NCI-H446 treated with DMSO at 0.1 percent for 48 hours (cell line): ENCODE results near the gene ASB3.
"Not testable (repeated sequence)": the region's sequence is repeated elsewhere in the genome, so short reads cannot be mapped to it uniquely, and the experiment has no call there.

Experiments
- DNase-seq: peaks from one replicate; lab custom pipeline; 2025; lab: John Stamatoyannopoulos, UW

ASB3 gene

DNA sequence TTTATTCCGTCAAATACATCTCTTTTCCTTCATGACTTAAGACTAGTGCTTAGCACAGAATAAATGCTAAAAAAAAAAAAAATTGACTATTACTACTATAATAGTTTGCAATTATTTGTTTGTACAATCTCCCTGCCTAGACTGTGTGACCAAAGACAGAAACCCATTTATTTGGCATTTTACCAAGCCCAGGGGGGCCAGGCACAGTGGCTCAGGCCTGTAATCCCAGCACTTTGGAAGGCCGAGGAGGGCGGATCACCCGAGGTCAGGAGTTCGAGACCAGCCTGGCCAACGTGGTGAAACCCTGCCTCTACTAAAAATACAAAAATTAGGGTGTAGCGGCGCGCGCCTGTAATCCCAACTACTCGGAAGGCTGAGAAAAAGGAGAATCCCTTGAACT lies 1.4 kb downstream of the ASB3 start:
- no peak for DNase-seq

DNA sequence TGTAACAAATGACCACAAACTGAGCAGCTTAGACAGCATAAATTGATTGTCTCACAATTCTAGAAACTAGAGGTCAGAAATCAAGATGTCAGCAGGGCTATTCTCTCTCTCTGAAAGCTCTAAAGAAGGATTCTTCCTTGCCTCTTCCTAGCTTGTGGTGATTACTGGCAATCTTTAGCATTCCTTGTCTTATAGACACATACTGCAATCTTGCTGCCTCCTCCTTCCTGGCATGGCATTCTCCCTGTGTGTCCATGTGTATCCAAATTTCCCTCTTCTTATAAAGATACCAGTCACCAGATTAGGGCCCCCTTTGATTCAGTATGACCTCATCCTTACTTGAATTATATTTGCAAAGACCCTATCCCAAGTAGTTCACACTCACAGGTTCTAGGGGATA lies 2.3 kb downstream of the ASB3 start:
- DNase-seq: no peak

DNA sequence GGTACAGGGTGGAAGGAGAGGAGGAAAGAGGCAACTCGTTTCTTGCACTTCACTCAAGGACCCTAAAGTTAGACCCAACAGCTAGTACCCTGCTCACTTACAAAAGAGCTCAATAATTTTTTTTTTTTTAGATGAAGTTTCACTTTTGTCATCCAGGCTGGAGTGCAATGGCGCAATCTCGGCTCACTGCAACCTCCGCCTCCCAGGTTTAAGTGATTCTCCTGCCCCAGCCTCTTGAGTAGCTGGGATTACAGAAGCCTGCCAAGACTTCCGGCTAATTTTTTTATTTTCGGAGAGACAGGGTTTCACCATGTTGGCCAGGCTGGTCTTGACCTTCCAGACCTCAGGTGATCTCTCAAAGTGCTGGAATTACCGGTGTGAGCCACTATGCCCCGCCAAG lies 4.1 kb downstream of the ASB3 start:
- DNase-seq: no peak

DNA sequence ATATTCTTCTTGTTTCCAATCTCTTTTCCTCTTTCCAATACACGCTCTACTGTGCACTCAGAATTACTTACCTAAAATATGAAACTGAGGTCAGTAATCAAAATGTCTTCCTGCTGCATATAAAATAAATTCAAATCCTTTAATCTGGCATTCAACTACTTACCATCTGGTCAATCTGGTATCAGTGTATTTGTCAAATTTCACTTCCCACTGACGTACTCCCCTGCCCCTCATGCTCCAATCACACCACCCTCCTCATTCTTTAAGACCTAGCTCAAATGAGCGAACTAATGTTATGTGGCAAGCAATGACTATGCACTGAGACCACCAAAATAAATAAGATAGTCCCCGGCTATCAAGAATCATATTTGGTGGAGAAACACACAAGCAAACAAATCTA lies 6.7 kb downstream of the ASB3 start:
- DNase-seq: no peak

DNA sequence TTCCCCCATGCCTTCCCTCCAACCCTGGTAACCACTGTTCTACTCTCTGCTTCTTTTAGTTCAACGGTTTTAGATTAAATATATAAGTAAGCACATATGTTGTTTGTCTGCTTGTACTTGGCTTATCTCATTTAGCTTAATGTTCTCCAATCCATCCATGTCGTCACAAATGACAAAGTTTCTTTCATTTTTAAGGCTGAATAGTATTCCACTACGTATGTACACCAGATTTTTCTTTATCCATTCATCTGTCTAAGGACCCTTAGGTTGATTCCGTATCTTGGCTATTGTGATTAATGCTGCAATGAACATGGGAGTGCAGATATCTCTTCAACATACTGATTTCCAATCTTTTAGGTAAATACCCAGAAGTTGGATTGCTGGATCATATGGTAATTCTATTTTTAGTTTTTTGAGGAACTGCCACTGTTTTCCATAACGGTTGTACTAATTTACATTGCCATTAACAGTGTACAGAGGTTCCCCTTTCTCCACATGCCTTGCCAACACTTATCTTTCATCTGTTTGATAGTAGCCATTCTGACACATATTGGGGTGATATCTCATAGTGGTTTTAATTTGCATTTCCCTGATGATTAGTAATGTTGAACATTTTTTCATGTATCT lies 8.1 kb downstream of the ASB3 start:
- DNase-seq: no peak

DNA sequence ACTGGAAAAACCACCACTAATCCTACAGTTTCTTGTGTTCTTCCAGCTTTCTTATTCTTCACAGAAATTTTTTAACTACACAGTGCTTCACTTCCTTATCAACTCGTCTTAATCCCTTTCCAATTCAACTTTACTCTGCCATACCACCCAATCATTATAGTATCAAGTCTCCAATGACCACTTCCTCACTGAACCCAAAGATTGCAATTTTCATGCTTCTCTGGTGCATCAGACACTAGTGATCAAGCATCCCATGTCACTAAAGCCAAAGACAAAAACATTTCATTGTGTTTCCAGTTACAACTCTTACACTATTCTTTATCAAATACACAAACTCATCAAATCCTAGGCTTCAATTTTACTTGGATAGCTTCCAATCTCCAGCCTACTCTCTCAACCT lies 9.6 kb downstream of the ASB3 start:
- no peak for DNase-seq

DNA sequence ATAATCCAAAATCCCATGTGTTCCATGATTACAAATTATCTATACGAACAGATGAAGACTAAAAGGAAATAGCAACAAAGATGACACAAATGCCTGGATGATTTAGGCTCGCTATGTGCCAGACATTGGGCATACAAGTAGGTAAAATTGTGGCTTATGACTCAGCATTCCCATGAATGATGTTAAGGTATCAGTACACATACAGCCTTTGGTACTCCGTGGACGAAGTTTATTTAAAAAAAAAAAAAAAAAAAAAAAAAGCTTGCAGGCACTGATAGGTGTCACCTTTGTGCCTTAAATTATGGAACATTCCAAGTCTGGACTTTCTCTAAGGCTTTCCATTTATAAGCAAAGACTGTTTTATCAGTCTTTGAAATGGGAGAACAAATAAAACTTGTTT lies 16.5 kb downstream of the ASB3 start:
- no peak for DNase-seq

DNA sequence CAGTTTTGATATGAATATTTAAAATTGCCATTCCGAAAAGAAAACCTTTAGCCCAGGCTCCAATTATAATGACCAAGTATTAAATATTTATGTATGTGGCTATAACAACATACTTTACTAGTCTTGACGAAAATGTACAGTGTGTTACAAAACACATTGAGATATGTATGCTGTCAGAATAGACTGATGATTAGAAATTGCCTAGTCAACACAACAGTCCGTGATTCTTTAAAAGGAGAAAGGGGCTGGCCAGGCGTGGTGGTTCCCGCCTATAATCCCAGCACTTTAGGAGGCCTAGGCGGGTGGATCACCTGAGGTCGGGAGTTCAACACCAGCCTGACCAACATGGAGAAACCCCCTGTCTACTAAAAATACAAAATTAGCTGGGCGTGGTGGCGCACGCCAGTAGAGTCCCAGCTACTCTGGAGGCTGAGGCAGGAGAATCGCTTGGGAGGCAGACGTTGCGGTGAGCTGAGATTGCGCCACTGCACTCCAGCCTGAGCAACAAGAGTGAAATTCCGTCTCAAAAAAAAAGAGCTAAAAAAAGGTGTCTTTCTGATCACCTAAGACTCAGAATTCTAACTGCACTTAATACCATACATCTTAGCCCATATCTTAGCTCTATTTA lies 17.3 kb downstream of the ASB3 start:
- no peak for DNase-seq

DNA sequence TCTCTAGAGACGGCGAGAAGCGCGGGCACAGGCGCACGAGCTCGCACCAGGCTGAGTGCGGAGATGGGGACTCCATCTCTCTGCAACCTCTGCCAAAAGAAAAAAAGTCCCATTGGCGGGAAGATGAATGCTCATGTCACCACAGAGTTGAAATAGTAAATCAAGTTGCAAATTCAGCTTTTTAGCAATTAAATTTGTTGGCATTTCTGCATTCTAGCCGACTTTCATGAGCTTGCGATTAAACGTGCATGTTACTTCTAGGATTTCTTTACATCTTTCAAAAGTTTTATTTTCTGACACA lies 18.6 kb downstream of the ASB3 start:
- no peak for DNase-seq

DNA sequence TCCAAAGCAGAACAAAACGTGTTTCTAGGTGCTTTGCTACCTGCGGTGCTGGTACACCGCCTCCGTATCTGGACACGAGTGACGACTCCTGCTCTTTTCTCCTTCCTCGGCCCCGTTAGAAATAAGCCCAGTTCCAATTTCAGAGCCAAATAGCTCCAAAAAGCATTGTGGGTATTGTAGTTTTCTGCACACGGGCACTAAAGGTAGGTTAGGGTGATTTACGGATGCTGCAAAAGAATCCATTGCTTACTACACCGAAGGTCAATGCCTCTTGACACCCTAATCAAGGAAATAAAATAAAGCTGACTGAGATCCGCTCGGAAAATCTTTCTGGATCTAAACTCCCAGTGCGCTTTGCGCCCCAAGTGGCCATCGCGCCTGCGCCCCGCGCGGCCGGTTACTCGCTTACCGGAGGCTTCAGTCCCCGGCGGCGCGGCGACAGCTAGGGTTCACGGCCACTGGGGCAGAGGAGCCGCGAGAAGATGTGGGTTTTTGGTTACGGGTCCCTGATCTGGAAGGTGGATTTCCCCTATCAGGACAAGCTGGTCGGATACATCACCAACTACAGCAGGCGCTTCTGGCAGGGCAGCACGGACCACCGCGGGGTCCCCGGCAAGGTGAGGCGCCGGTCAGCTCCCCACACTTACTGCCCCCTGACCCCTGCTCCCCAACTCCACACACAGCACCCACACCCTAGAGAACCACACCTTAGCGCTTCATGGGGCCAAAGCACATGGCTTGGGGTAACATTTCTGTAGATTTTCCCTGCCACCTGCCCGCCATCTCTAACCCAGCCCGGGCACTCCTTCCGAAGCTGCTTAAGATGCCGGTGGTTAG lies 19.1 kb downstream of the ASB3 start, which contains the start of gene CHAC2:
TSS of gene CHAC2 (plus strand) at position 400 of the 837 bp plus-strand sequence. CDS start at position 483, 83 bp downstream.
- peak; percentile 72 for DNase-seq

DNA sequence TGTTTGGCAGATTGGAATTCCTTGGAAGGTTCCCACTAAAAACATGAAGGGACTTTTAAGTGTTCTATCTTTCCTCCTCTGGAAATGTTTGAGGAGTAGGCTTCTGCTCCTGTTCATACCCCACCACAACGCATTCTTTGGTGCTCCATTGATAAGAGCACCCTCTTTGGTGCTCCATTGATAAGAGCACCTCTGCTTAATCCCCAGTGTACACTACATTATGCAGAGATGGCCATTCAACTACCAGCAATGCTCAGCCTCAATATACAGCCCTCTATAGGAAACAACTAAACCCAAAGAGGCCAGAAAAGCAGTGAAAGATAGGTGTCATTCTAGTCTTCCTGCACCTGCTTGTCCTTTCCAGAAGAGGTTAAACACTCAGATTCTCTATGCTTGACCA lies 21.0 kb downstream of the ASB3 start:
- no peak for DNase-seq

DNA sequence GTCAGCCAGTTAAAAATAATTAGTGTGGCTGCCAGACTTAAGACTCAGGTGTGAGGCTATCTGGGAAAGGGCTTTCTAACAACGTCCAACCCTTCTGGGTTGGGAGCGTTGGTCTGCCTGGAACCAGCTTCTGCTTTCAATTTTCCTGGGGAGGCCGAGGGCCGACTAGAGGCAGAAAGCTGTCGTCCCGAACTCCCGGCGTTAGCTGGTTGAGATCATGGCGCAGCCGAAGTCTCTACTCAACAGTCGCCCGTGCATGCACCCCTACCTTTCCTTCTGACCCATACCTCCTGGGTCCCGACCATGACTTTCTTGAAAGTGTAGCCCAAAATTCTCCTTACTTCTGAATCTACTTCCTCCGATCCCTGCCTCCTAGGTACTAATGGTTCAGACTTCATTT lies 29.5 kb downstream of the ASB3 start:
- DNase-seq: not testable (repeated sequence)

DNA sequence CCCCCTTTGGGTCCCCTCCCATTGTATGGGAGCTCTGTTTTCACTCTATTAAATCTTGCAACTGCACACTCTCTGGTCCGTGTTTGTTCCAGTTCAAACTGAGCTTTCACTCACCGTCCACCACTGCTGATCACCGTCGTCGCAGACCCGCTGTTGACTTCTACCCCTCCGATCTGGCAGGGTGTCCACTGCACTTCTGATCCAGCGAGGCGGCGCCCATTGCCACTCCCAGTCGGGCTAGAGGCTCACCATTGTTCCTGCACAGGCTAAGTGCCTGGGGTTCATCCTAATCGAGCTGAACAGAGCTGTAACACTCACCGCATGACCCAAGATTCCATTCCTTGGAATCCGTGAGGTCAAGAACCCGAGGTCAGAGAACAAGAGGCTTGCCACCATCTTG lies 30.1 kb downstream of the ASB3 start:
- no peak for DNase-seq

DNA sequence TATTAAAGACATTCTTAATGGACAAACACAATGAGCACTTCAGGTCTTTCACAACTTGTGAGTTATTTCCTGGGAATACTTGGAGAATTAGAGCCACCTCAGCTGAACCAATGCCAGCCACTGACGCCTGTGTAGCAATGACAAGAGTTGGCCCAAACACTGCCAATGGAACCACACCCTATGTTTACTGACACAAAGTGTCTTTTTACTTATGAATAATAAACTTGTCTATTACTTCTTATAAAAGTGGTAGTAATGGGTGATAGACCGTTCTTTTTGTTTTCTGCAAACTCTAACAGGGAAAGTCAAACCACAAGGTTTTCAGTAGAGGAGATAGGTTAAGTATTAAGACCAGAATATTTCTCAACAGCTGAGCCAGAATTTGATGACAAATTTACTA lies 31.6 kb downstream of the ASB3 start:
- DNase-seq: no peak

DNA sequence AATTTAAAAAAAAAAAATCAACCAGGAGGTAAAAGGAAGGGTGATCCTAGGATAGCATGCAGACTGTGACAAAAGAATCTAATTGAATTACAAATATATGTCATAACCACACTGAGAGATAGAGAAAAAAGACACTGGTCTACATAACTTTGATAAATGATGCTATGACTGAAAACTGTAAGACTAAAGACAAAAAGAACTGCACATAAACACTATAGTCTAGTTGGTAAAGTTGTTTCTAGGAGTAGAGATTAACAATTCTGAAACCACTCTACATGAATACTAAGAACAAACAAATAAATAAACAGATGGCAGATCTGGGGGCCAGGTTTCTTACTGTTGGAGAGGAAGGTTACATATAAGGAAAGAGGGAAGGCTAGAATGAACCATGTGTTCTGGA lies 33.7 kb downstream of the ASB3 start:
- no peak for DNase-seq

DNA sequence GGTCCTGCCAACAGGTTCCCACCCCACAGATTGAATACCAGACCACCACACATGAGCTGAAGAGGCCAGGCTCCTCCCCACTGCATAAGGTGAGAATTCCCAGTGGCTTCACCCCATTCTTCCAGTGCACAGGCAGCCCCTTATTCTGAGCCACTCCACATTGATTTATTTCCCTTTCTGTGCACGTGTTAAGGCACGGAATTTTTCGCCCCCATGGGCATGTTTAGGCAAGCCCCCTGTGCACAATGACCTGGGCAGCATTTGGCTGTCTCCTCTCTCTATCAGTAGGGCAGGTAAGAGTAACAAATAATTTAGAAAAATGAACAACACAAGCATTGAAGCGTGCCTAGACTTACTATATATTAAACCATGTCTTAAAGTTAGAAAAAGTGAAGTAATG lies 34.4 kb downstream of the ASB3 start:
- no peak for DNase-seq

DNA sequence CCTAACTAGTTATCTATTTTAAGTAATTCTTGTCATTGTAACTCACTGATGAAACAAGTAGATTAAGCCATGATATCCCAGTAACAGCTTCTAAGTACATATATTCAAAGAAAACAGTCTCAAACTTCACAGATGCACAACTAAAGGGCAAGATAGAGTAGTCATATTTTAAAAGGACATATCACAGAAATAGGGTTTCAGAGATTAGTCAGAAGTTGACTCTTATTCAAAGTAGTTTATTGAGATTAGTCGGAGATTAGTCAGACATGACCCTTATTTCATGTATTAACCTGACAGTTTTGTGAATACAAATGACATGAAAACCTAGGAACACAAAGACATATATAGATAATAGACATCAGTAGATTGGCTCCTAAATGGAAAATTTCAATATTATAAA lies 35.0 kb downstream of the ASB3 start:
- no peak for DNase-seq

DNA sequence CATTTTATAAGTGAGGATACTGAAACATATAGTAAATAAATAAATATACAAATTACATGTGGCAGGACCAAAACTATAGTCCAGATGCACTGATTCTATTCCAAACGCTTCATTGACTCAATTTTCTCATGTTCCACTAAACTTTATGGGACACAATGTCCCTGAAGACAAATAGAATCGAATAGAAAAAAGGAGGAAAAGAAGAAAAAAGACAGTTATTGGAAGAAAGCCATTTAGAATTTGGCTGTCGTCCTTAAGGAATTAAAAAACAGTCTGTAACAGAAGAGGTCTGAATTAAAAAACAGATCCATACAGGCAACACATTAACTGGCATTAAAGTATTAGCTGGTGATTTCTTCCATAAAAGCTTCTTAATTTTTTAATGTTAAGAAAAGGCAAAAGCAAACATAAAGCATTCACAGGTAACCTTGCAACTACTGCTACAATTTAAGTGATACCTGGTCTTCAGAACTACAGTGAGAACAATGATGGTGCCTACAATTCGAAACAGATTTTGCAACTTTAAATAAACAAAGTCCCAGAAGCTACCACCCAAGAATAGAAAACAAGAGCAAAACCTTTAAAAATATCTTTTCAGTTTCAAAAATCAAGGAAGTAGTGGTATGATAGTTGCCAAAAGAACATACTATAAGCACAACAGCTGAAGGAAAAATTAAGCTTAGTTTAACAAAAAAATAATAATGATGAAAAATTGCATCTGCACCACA lies 36.5 kb downstream of the ASB3 start:
- DNase-seq: peak; percentile 6

DNA sequence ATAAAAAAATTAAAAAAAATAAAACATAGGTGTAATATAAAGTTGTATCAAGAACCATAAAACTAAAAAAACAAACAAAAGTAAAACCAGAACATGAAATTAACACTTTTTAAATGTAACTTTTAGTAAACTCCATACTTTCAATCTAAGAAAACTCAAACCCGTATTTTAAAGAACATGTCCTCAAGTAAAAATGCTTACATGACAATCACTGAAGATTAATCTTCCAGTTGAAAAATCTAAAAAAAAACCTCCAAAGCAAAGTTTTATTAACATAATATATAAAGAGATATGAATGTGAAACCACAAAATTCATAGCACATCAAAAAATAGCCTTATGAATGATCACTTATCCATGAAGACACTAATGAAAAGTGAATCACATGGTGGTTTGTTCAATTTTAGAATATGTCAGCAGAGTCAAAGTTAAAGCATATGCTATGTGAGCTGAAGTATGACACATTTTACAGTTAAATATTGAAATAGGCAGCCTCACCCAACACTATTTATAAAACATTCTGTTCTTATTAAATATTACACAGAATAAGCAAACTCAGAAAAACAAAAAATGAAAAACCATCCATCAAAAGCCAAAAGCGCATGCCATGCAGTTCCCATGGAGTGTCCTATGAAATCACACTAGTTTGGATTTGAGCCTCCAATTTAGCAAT lies 42.2 kb downstream of the ASB3 start:
- no peak for DNase-seq

DNA sequence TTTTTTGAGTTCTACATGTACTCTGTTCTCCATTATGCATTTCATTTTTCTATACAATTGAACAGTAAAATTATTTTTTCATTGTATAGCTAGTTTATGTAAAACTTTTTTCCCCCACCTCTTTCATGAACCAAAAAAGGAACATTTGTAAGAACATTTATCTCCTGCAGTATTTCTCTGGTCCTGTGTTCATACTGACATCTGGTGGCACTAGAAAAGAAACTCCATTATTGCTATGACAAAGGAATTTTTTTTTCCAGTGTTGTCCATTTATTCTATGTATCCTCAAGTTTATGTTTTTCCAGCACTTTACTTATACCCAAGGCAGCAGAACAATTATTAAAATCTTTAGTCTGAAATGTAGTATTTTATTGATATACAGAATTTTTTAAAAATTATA lies 46.6 kb downstream of the ASB3 start:
- DNase-seq: peak; percentile 47

DNA sequence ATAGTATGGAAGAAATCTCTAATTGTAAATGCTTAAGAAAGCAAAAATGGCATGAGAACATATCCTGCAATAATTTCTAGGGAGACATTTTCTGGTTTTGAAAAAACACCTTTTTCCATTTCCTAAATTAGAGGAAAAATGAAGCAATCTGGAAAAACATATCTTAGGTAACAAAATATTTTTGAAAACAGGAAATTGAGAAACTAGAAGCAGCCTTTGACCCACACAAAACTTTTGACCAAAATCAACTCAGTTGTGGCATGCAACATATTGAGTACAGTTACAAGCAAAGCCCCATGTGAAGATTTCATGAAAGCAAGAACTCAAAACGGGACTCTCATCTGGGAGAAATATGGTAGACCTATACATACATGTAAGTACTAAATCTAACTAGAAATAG lies 47.7 kb downstream of the ASB3 start:
- no peak for DNase-seq

DNA sequence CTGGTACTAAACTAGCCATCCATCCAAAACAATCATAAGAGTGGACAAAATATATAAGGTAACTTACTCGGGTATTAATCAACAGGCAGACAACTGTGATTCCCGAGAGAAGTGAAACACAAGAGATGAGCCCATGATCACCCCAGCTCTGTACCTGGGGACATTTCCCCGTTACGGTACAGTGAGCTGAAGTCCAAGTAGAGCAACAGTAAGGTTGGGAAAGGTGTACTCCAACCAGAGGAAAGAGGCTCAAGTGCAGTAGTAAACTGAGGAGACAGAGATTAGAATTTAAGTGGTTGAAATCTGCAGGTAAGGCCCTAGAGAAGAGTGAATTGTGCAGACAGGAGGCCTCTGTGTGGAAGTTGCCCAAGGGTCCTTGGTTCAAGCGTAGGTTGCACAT lies 49.7 kb downstream of the ASB3 start:
- DNase-seq: no peak
